Ascending aorta (tissue), 2 donors: ENCODE results near the gene MVP. TPM values are rescaled to one million over a fixed set of nuclear protein-coding genes. Genes with fewer than 3 reads are reported as not detected.
"Not testable (repeated sequence)": the region's sequence is repeated elsewhere in the genome, so short reads cannot be mapped to it uniquely, and the experiment has no call there.

Source experiments
- DNase-seq, 2 donors: peaks; one replicate each; pipeline ENCODE4 v3.0.0-alpha.2; 2019; ENCODE audit warnings: low spot score in 2 of 2
- H3K27ac ChIP-seq, 2 donors: fragments of 200-600 bp; sonication (generic); one replicate each; pipeline ENCODE4 v1.5.1; 2016 to 2017; ENCODE audit warnings: mild to moderate bottlenecking in 1 of 2
- H3K27me3 ChIP-seq: fragments of 200-600 bp; sonication (generic); one replicate; pipeline ENCODE4 v1.5.1; 2017
- H3K36me3 ChIP-seq, 2 donors: fragments of 200-600 bp; sonication (generic); one replicate each; pipeline ENCODE4 v1.5.1; 2016
- H3K4me1 ChIP-seq, 2 donors: fragments of 200-600 bp; sonication (generic); one replicate each; pipeline ENCODE4 v1.5.1; 2016 to 2017; ENCODE audit warnings: mild to moderate bottlenecking in 1 of 2
- H3K4me3 ChIP-seq, 2 donors: fragments of 200-600 bp; sonication (generic); one replicate each; pipeline ENCODE4 v1.5.1; 2016 to 2017; ENCODE audit warnings: mild to moderate bottlenecking in 1 of 2
- H3K9me3 ChIP-seq, 2 donors: fragments of 200-600 bp; sonication (generic); one replicate each; pipeline ENCODE4 v1.5.1; 2016
- intact Hi-C: fragments of 100-400 bp; cut with DNase I; formaldehyde crosslinking; loops from one replicate; pipeline ENCODE4 v1.15.1; 2023
- total RNA-seq: library from RNA; depleted of rRNA; stranded (reverse); fragments of >200 nt; gene quantifications from one replicate; pipeline ENCODE4 v1.1.0, GENCODE V29; 2016
- TF ChIP-seq, protein P1 (sequence below), 3 experiments: fragments of 200-600 bp in 2 of 3; fragments of 450-650 bp in 1 of 3; sonication (generic) in 2 of 3; IDR thresholded peaks; one replicate each; pipeline ENCODE4 v1.5.1; 2016 to 2019; ENCODE audit warnings: antibody characterized with exemption in 3 of 3, mild to moderate bottlenecking in 1 of 3, moderate library complexity in 1 of 3

The MVP gene
- total RNA-seq, 1 donor from 2014 or later = 244 TPM

DNA sequence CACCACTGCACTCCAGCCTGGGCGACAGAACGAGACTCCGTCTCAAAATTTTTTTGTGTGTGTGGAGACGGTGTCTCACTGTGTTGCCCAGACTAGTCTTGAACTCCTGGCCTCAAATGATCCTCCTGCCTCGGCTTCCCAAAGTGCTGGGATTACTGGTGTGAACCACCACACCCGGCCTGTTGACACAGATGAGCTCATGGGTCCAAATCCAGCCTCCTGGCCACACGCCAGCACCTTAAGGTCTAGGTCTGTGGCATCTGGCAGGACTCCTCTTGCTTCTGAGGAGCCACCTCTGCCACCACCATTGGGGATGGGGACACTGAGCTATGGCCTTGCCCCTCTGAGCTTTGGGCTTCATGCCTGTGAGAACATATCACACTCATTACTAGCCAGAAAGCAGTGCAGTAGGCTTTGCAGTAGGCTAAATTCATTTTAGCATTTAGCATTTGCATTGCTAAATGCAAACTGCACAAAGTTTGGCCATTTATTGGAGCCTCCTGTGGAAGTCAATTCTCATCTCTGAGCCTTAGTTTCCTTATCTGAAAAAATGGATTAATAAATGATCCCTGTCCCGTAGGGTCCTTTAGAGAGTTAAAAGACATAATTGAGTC is 48.2 kb downstream of the MVP start:
- no peaks in the 10 kb centered on the region for H3K36me3 ChIP-seq
- TF ChIP-seq, protein P1, sequence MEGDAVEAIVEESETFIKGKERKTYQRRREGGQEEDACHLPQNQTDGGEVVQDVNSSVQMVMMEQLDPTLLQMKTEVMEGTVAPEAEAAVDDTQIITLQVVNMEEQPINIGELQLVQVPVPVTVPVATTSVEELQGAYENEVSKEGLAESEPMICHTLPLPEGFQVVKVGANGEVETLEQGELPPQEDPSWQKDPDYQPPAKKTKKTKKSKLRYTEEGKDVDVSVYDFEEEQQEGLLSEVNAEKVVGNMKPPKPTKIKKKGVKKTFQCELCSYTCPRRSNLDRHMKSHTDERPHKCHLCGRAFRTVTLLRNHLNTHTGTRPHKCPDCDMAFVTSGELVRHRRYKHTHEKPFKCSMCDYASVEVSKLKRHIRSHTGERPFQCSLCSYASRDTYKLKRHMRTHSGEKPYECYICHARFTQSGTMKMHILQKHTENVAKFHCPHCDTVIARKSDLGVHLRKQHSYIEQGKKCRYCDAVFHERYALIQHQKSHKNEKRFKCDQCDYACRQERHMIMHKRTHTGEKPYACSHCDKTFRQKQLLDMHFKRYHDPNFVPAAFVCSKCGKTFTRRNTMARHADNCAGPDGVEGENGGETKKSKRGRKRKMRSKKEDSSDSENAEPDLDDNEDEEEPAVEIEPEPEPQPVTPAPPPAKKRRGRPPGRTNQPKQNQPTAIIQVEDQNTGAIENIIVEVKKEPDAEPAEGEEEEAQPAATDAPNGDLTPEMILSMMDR (IDR thresholded peaks at IDR 0.05) = no peak
- no peaks in the 10 kb centered on the region for H3K27me3 ChIP-seq
- intact Hi-C loops = no loop called here
- DNase-seq = no peak
- no peak overlapping the region for H3K27ac ChIP-seq
- H3K4me1 ChIP-seq = no peaks in the 10 kb centered on the region
- H3K4me3 ChIP-seq = no peak overlapping the region
- H3K9me3 ChIP-seq = no peaks in the 10 kb centered on the region

DNA sequence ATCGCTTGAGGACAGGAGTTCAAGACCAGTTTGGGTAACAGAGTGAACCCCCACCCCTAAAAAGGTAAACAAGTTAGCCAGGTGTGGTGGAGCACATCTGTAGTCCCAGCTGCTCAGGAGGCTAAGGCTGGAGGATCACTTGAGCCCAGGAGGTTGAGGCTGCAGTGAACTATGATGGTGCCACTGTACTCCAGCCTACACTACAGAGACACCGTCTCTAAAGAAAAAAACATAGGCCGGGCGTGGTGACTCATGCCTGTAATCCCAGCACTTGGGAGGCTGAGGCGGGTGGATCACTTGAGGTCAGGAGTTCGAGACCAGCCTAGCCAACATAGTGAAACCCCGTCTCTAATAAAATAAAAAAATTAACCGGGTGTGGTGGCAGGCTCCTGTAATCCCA is 48.8 kb downstream of the MVP start:
- intact Hi-C loops, H3K9me3 ChIP-seq, DNase-seq, H3K27me3 ChIP-seq, H3K4me1 ChIP-seq, H3K27ac ChIP-seq, H3K4me3 ChIP-seq, H3K36me3 ChIP-seq: not testable (repeated sequence)

DNA sequence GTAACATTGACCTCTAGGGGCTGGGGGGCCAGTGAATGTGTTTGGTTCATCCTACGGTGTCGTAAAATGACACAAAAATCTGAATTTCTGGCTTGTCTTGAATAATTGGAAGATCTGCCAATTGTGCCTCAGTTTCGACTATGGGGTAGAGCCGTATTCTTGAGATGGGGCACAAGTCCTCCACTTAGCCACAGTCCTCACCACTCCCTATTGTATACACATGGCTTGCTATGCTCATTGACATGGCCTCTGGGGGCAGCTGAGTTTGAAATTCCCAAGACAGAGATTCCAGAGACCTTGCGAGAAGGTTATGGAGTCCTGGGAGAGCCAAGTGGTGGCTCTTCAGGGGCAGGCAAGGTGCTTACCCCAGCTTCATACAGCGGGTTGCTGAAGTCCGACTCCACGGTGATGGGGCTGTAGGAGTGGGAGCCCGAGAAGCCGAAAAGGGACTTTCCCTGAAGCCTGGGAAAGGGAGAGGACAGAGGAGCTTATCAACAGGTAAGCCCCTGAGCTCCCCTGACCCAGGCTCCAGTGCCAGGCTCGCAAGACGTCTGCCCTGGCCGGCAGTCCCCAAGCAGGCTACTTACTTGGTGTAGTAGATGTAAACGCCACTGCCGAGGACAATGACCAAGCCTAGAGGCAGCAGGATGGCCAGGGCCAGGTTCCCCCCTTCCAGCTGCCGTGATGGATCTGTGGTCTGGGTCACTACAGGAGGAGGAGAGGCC is 51.7 kb downstream of the MVP start:
- Histone ChIP-seq H3K27ac (no peak overlapping the region), H3K9me3 (no peaks in the 10 kb centered on the region), H3K4me3 (no peak overlapping the region), H3K27me3 (peaks cover 10% of the 10 kb centered on the region), H3K36me3 (no peaks in the 10 kb centered on the region), H3K4me1 (peaks cover 0 to 1% of the 10 kb centered on the region in 2 donors)
- no peak for DNase-seq
- intact Hi-C loops = no loop called here
- TF ChIP-seq, protein P1 (IDR thresholded peaks at IDR 0.05) = no peak

DNA sequence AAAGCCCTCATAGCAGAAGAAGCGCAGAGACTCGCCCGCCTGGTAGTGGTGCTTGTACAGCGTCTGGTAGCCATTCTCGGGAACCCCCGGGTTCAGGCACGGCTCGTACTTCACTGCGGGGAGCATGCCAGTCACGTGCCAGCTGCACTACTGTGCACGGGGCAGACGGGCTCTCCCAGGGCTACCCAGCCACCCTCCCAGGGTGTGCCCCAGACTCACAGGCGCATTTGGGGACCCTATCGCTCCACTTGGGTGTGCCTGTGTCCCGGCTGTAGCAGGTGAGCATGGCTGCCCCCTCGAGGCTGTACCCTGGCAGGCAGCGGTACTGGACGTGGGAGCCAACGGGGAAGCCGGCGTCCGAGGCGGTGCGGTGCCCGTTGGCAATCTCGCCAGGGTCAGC is 53.1 kb downstream of the MVP start:
- H3K36me3 ChIP-seq = no peaks in the 10 kb centered on the region
- H3K27me3 ChIP-seq = peaks cover 18% of the 10 kb centered on the region
- H3K9me3 ChIP-seq = no peaks in the 10 kb centered on the region
- peaks cover 0 to 4% of the 10 kb centered on the region in 2 donors for H3K4me1 ChIP-seq
- no peak overlapping the region for H3K27ac ChIP-seq
- no peak for DNase-seq
- intact Hi-C loops = no loop called here
- no peak overlapping the region for H3K4me3 ChIP-seq
- TF ChIP-seq, protein P1 (IDR thresholded peaks at IDR 0.05) = no peak

DNA sequence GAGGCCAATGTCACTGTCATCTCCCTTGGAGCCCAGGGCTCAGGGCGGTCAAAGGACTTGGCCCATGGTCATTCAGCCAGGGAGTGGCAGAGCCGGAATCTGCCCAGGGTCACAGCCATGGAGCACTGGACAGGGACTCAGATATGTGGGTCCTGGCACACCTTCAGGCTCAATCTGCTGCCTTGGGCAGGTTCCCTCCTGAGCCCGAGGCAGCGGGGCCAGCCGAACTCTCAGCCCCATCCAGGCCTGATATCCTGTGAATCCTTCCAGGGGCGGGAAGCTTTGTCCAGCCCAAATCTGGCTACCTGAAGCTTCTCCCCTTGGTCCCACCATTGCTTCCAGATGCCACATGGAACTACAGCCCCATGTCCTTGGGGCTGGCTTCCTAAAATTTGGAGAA is 54.9 kb downstream of the MVP start:
- TF ChIP-seq, protein P1 (IDR thresholded peaks at IDR 0.05) = no peak

DNA sequence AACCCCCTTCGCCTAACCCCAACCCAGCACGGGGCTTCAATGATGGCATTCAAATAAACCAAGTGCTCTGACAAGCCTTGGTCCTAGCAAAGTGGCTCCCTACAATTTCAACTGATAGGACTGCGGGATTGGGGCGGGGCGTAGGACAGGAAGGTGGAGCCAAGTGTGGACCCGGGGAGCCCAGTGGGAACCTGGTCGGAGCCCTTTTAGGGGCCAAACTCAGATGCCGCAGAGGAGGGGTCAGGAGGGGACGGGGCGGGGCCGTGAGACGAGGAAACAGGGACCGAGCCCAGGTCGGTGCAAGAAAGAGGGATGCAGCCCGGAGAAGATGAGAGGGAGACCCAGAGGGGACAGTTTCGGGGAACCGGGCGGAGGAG is 55.9 kb downstream of the MVP start:
- peaks cover 18% of the 10 kb centered on the region for H3K27me3 ChIP-seq
- H3K36me3 ChIP-seq = no peaks in the 10 kb centered on the region
- DNase-seq = no peak
- H3K27ac ChIP-seq = no peak overlapping the region
- TF ChIP-seq, protein P1 (IDR thresholded peaks at IDR 0.05) = no peak
- no peak overlapping the region for H3K4me3 ChIP-seq
- no peaks in the 10 kb centered on the region for H3K9me3 ChIP-seq
- intact Hi-C loops = no loop called here
- H3K4me1 ChIP-seq = peaks cover 0 to 4% of the 10 kb centered on the region in 2 donors

More for the DNA sequence above, 54.9 kb downstream of the MVP start:
- H3K4me3 ChIP-seq = no peak overlapping the region
- intact Hi-C loops = no loop called here
- DNase-seq = no peak
- no peaks in the 10 kb centered on the region for H3K9me3 ChIP-seq
- H3K36me3 ChIP-seq = no peaks in the 10 kb centered on the region
- H3K27ac ChIP-seq = no peak overlapping the region
- H3K27me3 ChIP-seq = peaks cover 18% of the 10 kb centered on the region
- peaks cover 0 to 4% of the 10 kb centered on the region in 2 donors for H3K4me1 ChIP-seq
